ENCODE data around the gene SYT7. TPM values are rescaled to one million over a fixed set of nuclear protein-coding genes. Genes with fewer than 3 reads are reported as not detected.

Gene SYT7
- total and polyA plus RNA-seq, 2 donors (not counting 1 experiment from before 2014, with no cell fraction given) = not detected

- H3K9ac ChIP-seq (ENCODE audit: low read length) = no peak overlapping the region
- no peaks in the 10 kb centered on the region for H3K79me2 ChIP-seq (ENCODE audit: control insufficient read depth, insufficient read depth, low read length)
- no peak overlapping the region for H3K27ac ChIP-seq (ENCODE audit: low read length in 2 of 2)
- TF ChIP-seq CTCF (IDR thresholded peaks at IDR 0.05) = no peak
- TF ChIP-seq EZH2 (IDR thresholded peaks at IDR 0.05; ENCODE audit: borderline replicate concordance, insufficient read depth, low read depth, low read length, poor library complexity, severe bottlenecking) = no peak
- H3K9me3 Mint-ChIP-seq (ENCODE audit: insufficient read depth) = no peaks in the 10 kb centered on the region
- peaks cover 13 to 16% of the 10 kb centered on the region in 2 donors for H3K4me1 ChIP-seq (ENCODE audit: control insufficient read depth in 2 of 2, insufficient read depth in 2 of 2, low read length in 2 of 2)
- H3K36me3 ChIP-seq (replicated peaks in 1 of 2; ENCODE audit: control extremely low read depth in 1 of 2, control insufficient read depth in 1 of 2, extremely low read depth in 1 of 2, insufficient read depth in 2 of 2, low read length in 1 of 2) = no peaks in the 10 kb centered on the region
- peaks cover 0 to 11% (median 0%) of the 10 kb centered on the region in 3 donors for H3K9me3 ChIP-seq (ENCODE audit: control extremely low read depth in 1 of 3, control insufficient read depth in 2 of 3, insufficient read depth in 1 of 3, low read length in 2 of 3)
- H4K20me1 ChIP-seq (ENCODE audit: control insufficient read depth, insufficient read depth, low read length, poor library complexity, severe bottlenecking) = no peaks in the 10 kb centered on the region
- no peak overlapping the region for H3K4me2 ChIP-seq (replicated peaks; ENCODE audit: low read depth, low read length, poor library complexity, severe bottlenecking)
- H3K4me3 Mint-ChIP-seq = peak overlapping the region; percentile 76
- H3K4me1 Mint-ChIP-seq = peaks cover 18% of the 10 kb centered on the region
- intact Hi-C loops (cut with micrococcal nuclease) = no loop called here
- WGBS (ENCODE audit: insufficient coverage) = 73% methylated on average over 10 of the region's 15 CpGs
- DNase-seq = peak; percentile 32
- peaks cover 0 to 38% (median 14%) of the 10 kb centered on the region in 4 experiments for H3K27me3 ChIP-seq (replicated peaks in 1 of 4; ENCODE audit: control extremely low read depth in 1 of 4, control insufficient read depth in 3 of 4, insufficient read depth in 4 of 4, low read length in 3 of 4)
- CTCF ChIA-PET = interaction anchor here (1.6 kb wide), 1 partner anchor 60 kb away, joined by 3 read pairs; no protein-coding TSS in a partner anchor
- peak overlapping the region; percentile 72 for H3K27ac Mint-ChIP-seq
- H3K27me3 Mint-ChIP-seq = peaks cover 39% of the 10 kb centered on the region
- POLR2A ChIA-PET = no interaction called here
- ATAC-seq (ENCODE audit: low read depth) = no peak
- no peak overlapping the region for H2AFZ ChIP-seq (ENCODE audit: insufficient read depth, low read depth, low read length, poor library complexity, severe bottlenecking)
- H3K4me3 ChIP-seq (ENCODE audit: control extremely low read depth in 1 of 5, extremely low read depth in 1 of 5, insufficient read depth in 1 of 5, low read depth in 2 of 5, low read length in 4 of 5) = no peak overlapping the region
Observed at GRCh38 chr11:61578819-61579675, 1.8 kb downstream of the SYT7 start.
